ENCODE measurements around the gene SAMD11. TPM values are rescaled to one million over a fixed set of nuclear protein-coding genes. Genes with fewer than 3 reads are reported as not detected.
"Not testable (repeated sequence)": the region's sequence is repeated elsewhere in the genome, so short reads cannot be mapped to it uniquely, and the experiment has no call there.

The SAMD11 gene
- total and polyA plus RNA-seq, 2 of the 8 experiments (the other 6 are each of a cell fraction or from before 2014, with no cell fraction given), result 0.18 to 0.30 TPM

- CTCF ChIA-PET (ENCODE audit: partially characterized antibody); H4K8ac ChIP-seq (ENCODE audit: extremely low read depth, insufficient read depth, low read length); H3K27ac ChIP-seq (ENCODE audit: low read depth, low read length); H2BK5ac ChIP-seq (ENCODE audit: low read depth, low read length); H2BK12ac ChIP-seq (ENCODE audit: low read depth, low read length); H3K4ac ChIP-seq (replicated peaks; ENCODE audit: insufficient read length, low read depth, low read length); H4K91ac ChIP-seq (replicated peaks; ENCODE audit: insufficient read length, low read length); H3K56ac ChIP-seq (replicated peaks; ENCODE audit: insufficient read length, low read depth, low read length); H3K9ac ChIP-seq (replicated peaks in 1 of 4; ENCODE audit: extremely low read depth in 1 of 4, low read depth in 3 of 4, low read length in 3 of 4); H2BK15ac ChIP-seq (ENCODE audit: low read length); FAIRE-seq; H2BK120ac ChIP-seq (replicated peaks; ENCODE audit: low read depth, low read length); H2AFZ ChIP-seq (ENCODE audit: low read length); H4K5ac ChIP-seq (ENCODE audit: insufficient read length, low read depth, low read length); H4K20me1 ChIP-seq (replicated peaks in 1 of 2; ENCODE audit: control insufficient read depth in 1 of 2, insufficient read depth in 2 of 2, low read length in 2 of 2); H3K23ac ChIP-seq (ENCODE audit: insufficient read length); H3K14ac ChIP-seq (ENCODE audit: insufficient read length); H3K4me1 ChIP-seq (replicated peaks in 1 of 4; ENCODE audit: control insufficient read depth in 3 of 4, insufficient read depth in 4 of 4, low read length in 3 of 4); DNase-seq (ENCODE audit: low read depth in 1 of 2, low spot score in 2 of 2); POLR2A ChIA-PET (ENCODE audit: partially characterized antibody); H3K36me3 ChIP-seq (ENCODE audit: control insufficient read depth in 2 of 4, insufficient read depth in 4 of 4, low read length in 3 of 4); H2AK5ac ChIP-seq (ENCODE audit: low read depth, low read length); H3K4me2 ChIP-seq (ENCODE audit: insufficient read depth in 1 of 2, low read depth in 2 of 2, low read length in 2 of 2); H3K79me2 ChIP-seq (ENCODE audit: control insufficient read depth in 1 of 2, insufficient read depth in 2 of 2, low read length in 2 of 2); H3K18ac ChIP-seq (ENCODE audit: extremely low read depth, low read length); H3K9me3 ChIP-seq (ENCODE audit: insufficient read depth in 2 of 2, low read depth in 1 of 2, low read length in 1 of 2); H3K23me2 ChIP-seq (ENCODE audit: low read depth, low read length); H3K79me1 ChIP-seq (ENCODE audit: low read depth, low read length); H2BK20ac ChIP-seq (ENCODE audit: low read length); H3K4me3 ChIP-seq (ENCODE audit: extremely low read depth in 1 of 4, insufficient read depth in 2 of 4, low read depth in 3 of 4, low read length in 4 of 4): not testable (repeated sequence)
- WGBS, 2 experiments (ENCODE audit: extremely low coverage in 1 of 2, insufficient coverage in 1 of 2, insufficient read length in 1 of 2, insufficient replicate concordance in 2 of 2, low coverage in 1 of 2, low lambda C conversion rate in 2 of 2, missing lambda C conversion rate in 1 of 2), result 98% methylated on average over 5 of the region's 5 CpGs; no CpG with 5 or more reads in 1 of the 2 experiments
- peaks cover 1 to 39% (median 25%) of the 10 kb centered on the region in 4 experiments for H3K27me3 ChIP-seq (replicated peaks in 1 of 4; ENCODE audit: control insufficient read depth in 3 of 4, extremely low read depth in 1 of 4, insufficient read depth in 3 of 4, low read length in 3 of 4)
These were observed 64.3 kb downstream of the SAMD11 start for GRCh38 chr1:988061-988460.

GRCh38 chr1:991275-991674 is 67.6 kb downstream of the SAMD11 start:
- H4K20me1 ChIP-seq (replicated peaks in 1 of 2; ENCODE audit: control insufficient read depth in 1 of 2, insufficient read depth in 2 of 2, low read length in 2 of 2); H3K27ac ChIP-seq (ENCODE audit: low read depth, low read length); H3K56ac ChIP-seq (replicated peaks; ENCODE audit: insufficient read length, low read depth, low read length); H3K23me2 ChIP-seq (ENCODE audit: low read depth, low read length); H3K4me3 ChIP-seq (ENCODE audit: extremely low read depth in 1 of 4, insufficient read depth in 2 of 4, low read depth in 3 of 4, low read length in 4 of 4); H4K8ac ChIP-seq (ENCODE audit: extremely low read depth, insufficient read depth, low read length); H3K9ac ChIP-seq (replicated peaks in 1 of 4; ENCODE audit: extremely low read depth in 1 of 4, low read depth in 3 of 4, low read length in 3 of 4); H3K79me1 ChIP-seq (ENCODE audit: low read depth, low read length); H4K91ac ChIP-seq (replicated peaks; ENCODE audit: insufficient read length, low read length); H2AFZ ChIP-seq (ENCODE audit: low read length); H3K4me2 ChIP-seq (ENCODE audit: insufficient read depth in 1 of 2, low read depth in 2 of 2, low read length in 2 of 2); H3K18ac ChIP-seq (ENCODE audit: extremely low read depth, low read length); H2BK15ac ChIP-seq (ENCODE audit: low read length); H2BK120ac ChIP-seq (replicated peaks; ENCODE audit: low read depth, low read length); H2BK5ac ChIP-seq (ENCODE audit: low read depth, low read length); H4K5ac ChIP-seq (ENCODE audit: insufficient read length, low read depth, low read length); H3K4ac ChIP-seq (replicated peaks; ENCODE audit: insufficient read length, low read depth, low read length); H3K14ac ChIP-seq (ENCODE audit: insufficient read length); H2BK12ac ChIP-seq (ENCODE audit: low read depth, low read length); H2BK20ac ChIP-seq (ENCODE audit: low read length); H3K4me1 ChIP-seq (replicated peaks in 1 of 4; ENCODE audit: control insufficient read depth in 3 of 4, insufficient read depth in 4 of 4, low read length in 3 of 4); DNase-seq (ENCODE audit: low read depth in 1 of 2, low spot score in 2 of 2); H3K36me3 ChIP-seq (ENCODE audit: control insufficient read depth in 2 of 4, insufficient read depth in 4 of 4, low read length in 3 of 4); H2AK5ac ChIP-seq (ENCODE audit: low read depth, low read length); POLR2A ChIA-PET (ENCODE audit: partially characterized antibody); H3K23ac ChIP-seq (ENCODE audit: insufficient read length); H3K79me2 ChIP-seq (ENCODE audit: control insufficient read depth in 1 of 2, insufficient read depth in 2 of 2, low read length in 2 of 2); H3K9me3 ChIP-seq (ENCODE audit: insufficient read depth in 2 of 2, low read depth in 1 of 2, low read length in 1 of 2); FAIRE-seq: not testable (repeated sequence)
- CTCF ChIA-PET (ENCODE audit: partially characterized antibody), result interaction anchor here (1.3 to 7.7 kb wide), 3 partner anchors 9 to 73 kb away, joined by 4 to 86 read pairs (median 9); partner anchors contain the start of gene PERM1
- 93% methylated on average over 6 of the region's 6 CpGs; no CpG with 5 or more reads in 1 of the 2 experiments for WGBS, 2 experiments (ENCODE audit: extremely low coverage in 1 of 2, insufficient coverage in 1 of 2, insufficient read length in 1 of 2, insufficient replicate concordance in 2 of 2, low coverage in 1 of 2, low lambda C conversion rate in 2 of 2, missing lambda C conversion rate in 1 of 2)
- H3K27me3 ChIP-seq (replicated peaks in 1 of 4; ENCODE audit: control insufficient read depth in 3 of 4, extremely low read depth in 1 of 4, insufficient read depth in 3 of 4, low read length in 3 of 4), result peaks cover 1 to 38% (median 28%) of the 10 kb centered on the region in 4 experiments
